Loucy (cell line): ENCODE results near the gene COMMD10.
A peak's percentile ranks its signal among the peaks of the same experiment; 100 is the strongest.

Source experiments
- H2AFZ ChIP-seq: fragments of 200-600 bp; sonication (generic); 2 replicates; pipeline ENCODE4 v1.6.0; 2016; ENCODE audit warnings: antibody characterized with exemption, mild to moderate bottlenecking, low read length, moderate library complexity
- H3F3A ChIP-seq: fragments of 200-600 bp; 2 replicates; pipeline ENCODE4 v1.6.0; 2016; ENCODE audit warnings: antibody characterized with exemption, low read depth, mild to moderate bottlenecking
- H3K27me3 ChIP-seq: fragments of 200-600 bp; sonication (generic); 2 replicates; pipeline ENCODE4 v1.6.1; 2014; ENCODE audit warnings: low read length, mild to moderate bottlenecking; ENCODE audit not compliant: insufficient read depth, poor library complexity, severe bottlenecking
- H3K36me3 ChIP-seq: fragments of 200-600 bp; sonication (generic); 2 replicates; pipeline ENCODE4 v1.6.1; 2016; ENCODE audit warnings: low read length; ENCODE audit not compliant: insufficient read depth
- H3K4me1 ChIP-seq: fragments of 200-600 bp; sonication (generic); 2 replicates; pipeline ENCODE4 v1.5.1; 2014; ENCODE audit warnings: low read length, mild to moderate bottlenecking; ENCODE audit not compliant: insufficient read depth, poor library complexity, severe bottlenecking
- H3K4me2 ChIP-seq: fragments of 200-600 bp; sonication (generic); 2 replicates; pipeline ENCODE4 v1.6.0; 2014; ENCODE audit warnings: antibody characterized with exemption, low read length, low read depth, mild to moderate bottlenecking; ENCODE audit not compliant: poor library complexity, severe bottlenecking
- H3K4me3 ChIP-seq: fragments of 200-600 bp; sonication (generic); 2 replicates; pipeline ENCODE4 v1.5.1; 2014; ENCODE audit warnings: low read length, mild to moderate bottlenecking, mixed read lengths; ENCODE audit not compliant: poor library complexity, severe bottlenecking
- H3K79me2 ChIP-seq: fragments of 200-600 bp; sonication (generic); 2 replicates; pipeline ENCODE4 v1.6.1; 2014; ENCODE audit warnings: low read length; ENCODE audit not compliant: insufficient read depth
- H3K9ac ChIP-seq: fragments of 200-600 bp; sonication (generic); 2 replicates; pipeline ENCODE4 v1.6.0; 2014; ENCODE audit warnings: mild to moderate bottlenecking, low read depth, low read length, moderate library complexity; ENCODE audit not compliant: poor library complexity, severe bottlenecking
- H3K9me2 ChIP-seq: fragments of 200-600 bp; sonication (generic); replicated peaks from 2 replicates; pipeline ENCODE4 v1.6.1; 2016; ENCODE audit warnings: low read depth, low read length, mixed read lengths
- H3K9me3 ChIP-seq: fragments of 200-600 bp; sonication (generic); 2 replicates; pipeline ENCODE4 v1.6.1; 2014; ENCODE audit warnings: mild to moderate bottlenecking, antibody characterized with exemption, low read length, low read depth; ENCODE audit not compliant: insufficient read depth
- H4K20me1 ChIP-seq: fragments of 200-600 bp; sonication (generic); 2 replicates; pipeline ENCODE4 v1.6.0; 2014; ENCODE audit warnings: antibody characterized with exemption, low read length, mild to moderate bottlenecking; ENCODE audit not compliant: insufficient read depth, poor library complexity, severe bottlenecking
- EZH2phosphoT487 ChIP-seq: fragments of 200-600 bp; IDR thresholded peaks from 2 replicates; pipeline ENCODE4 v1.6.1; 2018; ENCODE audit warnings: antibody characterized with exemption, mild to moderate bottlenecking, moderate library complexity, borderline replicate concordance
- TF ChIP-seq, protein P1 (sequence below): fragments of 200-600 bp; sonication (generic); conservative IDR thresholded peaks from 2 replicates; pipeline ENCODE4 v1.5.1; 2014; ENCODE audit warnings: mild to moderate bottlenecking, antibody characterized with exemption, low read length

Gene COMMD10

DNA sequence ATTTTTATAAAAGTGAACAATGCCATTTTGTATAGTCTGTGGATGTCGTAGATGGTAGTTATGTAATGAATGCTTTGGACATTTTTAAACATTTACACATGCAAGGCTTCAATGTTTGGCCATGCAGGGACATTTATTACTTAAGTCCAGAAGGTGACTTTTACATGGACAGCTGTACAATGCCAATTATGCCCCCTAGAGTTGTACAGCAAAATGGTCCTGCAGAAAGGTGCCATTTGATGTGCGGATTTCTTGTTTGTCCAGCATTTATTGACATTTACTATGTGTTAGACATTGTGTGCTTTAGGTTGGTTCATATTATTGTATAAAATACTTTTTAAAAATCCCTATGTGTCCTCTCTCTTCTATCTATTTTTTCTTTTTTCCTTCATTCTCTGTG lies 22.5 kb upstream of the COMMD10 start:
- H3K9me3 ChIP-seq = no peaks in the 10 kb centered on the region
- H3K79me2 ChIP-seq = no peaks in the 10 kb centered on the region
- H3K4me3 ChIP-seq = no peak overlapping the region
- H3K9ac ChIP-seq = no peak overlapping the region
- H3K4me1 ChIP-seq = no peaks in the 10 kb centered on the region
- no peaks in the 10 kb centered on the region for H3K27me3 ChIP-seq
- no peak overlapping the region for H3K4me2 ChIP-seq
- H4K20me1 ChIP-seq = no peaks in the 10 kb centered on the region
- no peak overlapping the region for H2AFZ ChIP-seq
- H3K36me3 ChIP-seq = no peaks in the 10 kb centered on the region
- no peaks in the 10 kb centered on the region for H3K9me2 ChIP-seq
- TF ChIP-seq, protein P1, sequence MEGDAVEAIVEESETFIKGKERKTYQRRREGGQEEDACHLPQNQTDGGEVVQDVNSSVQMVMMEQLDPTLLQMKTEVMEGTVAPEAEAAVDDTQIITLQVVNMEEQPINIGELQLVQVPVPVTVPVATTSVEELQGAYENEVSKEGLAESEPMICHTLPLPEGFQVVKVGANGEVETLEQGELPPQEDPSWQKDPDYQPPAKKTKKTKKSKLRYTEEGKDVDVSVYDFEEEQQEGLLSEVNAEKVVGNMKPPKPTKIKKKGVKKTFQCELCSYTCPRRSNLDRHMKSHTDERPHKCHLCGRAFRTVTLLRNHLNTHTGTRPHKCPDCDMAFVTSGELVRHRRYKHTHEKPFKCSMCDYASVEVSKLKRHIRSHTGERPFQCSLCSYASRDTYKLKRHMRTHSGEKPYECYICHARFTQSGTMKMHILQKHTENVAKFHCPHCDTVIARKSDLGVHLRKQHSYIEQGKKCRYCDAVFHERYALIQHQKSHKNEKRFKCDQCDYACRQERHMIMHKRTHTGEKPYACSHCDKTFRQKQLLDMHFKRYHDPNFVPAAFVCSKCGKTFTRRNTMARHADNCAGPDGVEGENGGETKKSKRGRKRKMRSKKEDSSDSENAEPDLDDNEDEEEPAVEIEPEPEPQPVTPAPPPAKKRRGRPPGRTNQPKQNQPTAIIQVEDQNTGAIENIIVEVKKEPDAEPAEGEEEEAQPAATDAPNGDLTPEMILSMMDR = peak; percentile 45
- no peak for TF ChIP-seq EZH2phosphoT487
- H3F3A ChIP-seq = no peaks in the 10 kb centered on the region

DNA sequence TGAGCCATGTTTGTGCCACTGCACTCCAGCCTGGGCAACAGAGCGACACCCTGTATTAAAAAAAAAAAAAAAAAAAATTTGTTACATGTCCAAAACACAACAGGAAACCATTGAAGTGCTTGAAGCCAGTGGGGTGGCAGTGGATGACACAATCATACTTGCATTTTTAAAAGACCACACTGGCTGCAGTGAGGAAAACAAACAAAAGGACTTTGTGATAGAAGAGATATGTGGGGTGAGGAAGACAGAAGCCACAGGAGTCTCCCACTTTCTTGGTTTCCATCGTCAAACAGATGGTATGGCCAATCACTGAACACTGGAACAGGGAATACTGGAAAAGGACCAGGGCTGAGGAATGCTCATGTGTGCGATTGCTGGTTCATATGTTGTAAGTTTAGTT lies 20.9 kb upstream of the COMMD10 start:
- Histone ChIP-seq H3K79me2 (no peaks in the 10 kb centered on the region), H3K27me3 (no peaks in the 10 kb centered on the region), H3K36me3 (no peaks in the 10 kb centered on the region), H3K9ac (no peak overlapping the region), H3K4me1 (no peaks in the 10 kb centered on the region), H3K4me3 (no peak overlapping the region), H3K9me3 (no peaks in the 10 kb centered on the region), H3K9me2 (no peaks in the 10 kb centered on the region), H4K20me1 (no peaks in the 10 kb centered on the region), H3K4me2 (no peak overlapping the region), H2AFZ (no peak overlapping the region), H3F3A (no peaks in the 10 kb centered on the region)
- TF ChIP-seq, protein P1 = no peak
- TF ChIP-seq EZH2phosphoT487 = no peak

DNA sequence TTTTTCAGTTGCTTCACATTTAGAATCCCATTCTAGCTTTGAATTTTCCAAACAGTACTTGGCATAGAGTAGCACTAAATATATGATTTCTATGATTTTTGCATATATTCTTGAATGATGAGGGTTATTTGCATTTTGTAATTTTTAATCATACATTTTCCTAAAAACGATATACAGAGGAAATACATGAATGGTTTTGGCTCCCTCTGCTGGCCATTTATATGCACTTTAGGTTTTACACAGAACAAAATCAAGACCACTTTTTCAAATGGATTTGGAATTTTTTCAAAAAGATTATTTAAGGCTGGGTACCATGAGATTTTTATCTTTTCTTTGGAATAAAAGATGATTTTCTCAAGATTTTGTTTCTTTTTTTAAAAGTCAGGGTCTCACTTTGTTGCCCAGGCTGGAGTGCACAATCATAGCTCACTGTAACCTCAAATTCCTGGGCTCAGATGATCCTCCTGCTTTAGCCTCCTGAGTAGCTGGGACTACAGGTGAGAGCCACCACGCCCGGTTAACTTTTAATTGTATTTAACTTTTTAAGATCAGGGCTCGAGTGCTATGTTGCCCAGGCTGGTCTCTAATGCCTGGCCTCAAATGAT lies 16.7 kb upstream of the COMMD10 start:
- Histone ChIP-seq H4K20me1 (no peaks in the 10 kb centered on the region), H3K4me3 (no peak overlapping the region), H3K79me2 (no peaks in the 10 kb centered on the region), H3K4me1 (no peaks in the 10 kb centered on the region), H3K36me3 (no peaks in the 10 kb centered on the region), H3K9me3 (no peaks in the 10 kb centered on the region), H3F3A (no peaks in the 10 kb centered on the region), H3K4me2 (no peak overlapping the region), H3K9me2 (no peaks in the 10 kb centered on the region), H3K27me3 (no peaks in the 10 kb centered on the region), H2AFZ (peak overlapping the region; percentile 36; the same call in 1 of the 2 replicates), H3K9ac (no peak overlapping the region)
- no peak for TF ChIP-seq EZH2phosphoT487
- TF ChIP-seq, protein P1 = peak; percentile 74
